OCI-LY1 (cell line): ENCODE data around the gene MMADHC.

Source experiments
- H2AFZ ChIP-seq: fragments of 200-600 bp; sonication (generic), shearing (Covaris generic); 2 replicates; pipeline ENCODE4 v1.6.0; 2014; ENCODE audit warnings: antibody characterized with exemption, mild to moderate bottlenecking, low read length
- H3F3A ChIP-seq: fragments of 200-600 bp; sonication (generic), shearing (Covaris generic); 2 replicates; pipeline ENCODE4 v1.6.0; 2014; ENCODE audit warnings: mild to moderate bottlenecking, antibody characterized with exemption, low read length, moderate library complexity; ENCODE audit not compliant: insufficient read depth
- H3K27ac ChIP-seq: fragments of 200-600 bp; sonication (generic); 2 replicates; pipeline ENCODE4 v1.5.1; 2014; ENCODE audit warnings: low read length, mixed run types, mild to moderate bottlenecking, low read depth; ENCODE audit not compliant: poor library complexity, severe bottlenecking
- H3K27me3 ChIP-seq: fragments of 200-600 bp; sonication (generic); 2 replicates; pipeline ENCODE4 v1.6.0; 2014; ENCODE audit warnings: antibody characterized with exemption, mild to moderate bottlenecking, low read length, moderate library complexity; ENCODE audit not compliant: insufficient read depth
- H3K36me3 ChIP-seq: fragments of 200-600 bp; sonication (generic); 2 replicates; pipeline ENCODE4 v1.6.1; 2014; ENCODE audit warnings: mild to moderate bottlenecking, antibody characterized with exemption, low read length, moderate library complexity, mixed read lengths; ENCODE audit not compliant: insufficient read depth
- H3K4me1 ChIP-seq: fragments of 200-600 bp; sonication (generic); 2 replicates; pipeline ENCODE4 v1.5.1; 2014; ENCODE audit warnings: mild to moderate bottlenecking, low read length, moderate library complexity; ENCODE audit not compliant: insufficient read depth, severe bottlenecking
- H3K4me2 ChIP-seq: fragments of 200-600 bp; sonication (generic), shearing (Covaris generic); 2 replicates; pipeline ENCODE4 v1.6.1; 2014; ENCODE audit warnings: low read length
- H3K4me3 ChIP-seq: fragments of 200-600 bp; sonication (generic); 2 replicates; pipeline ENCODE4 v1.5.1; 2014; ENCODE audit warnings: low read length, low read depth, mild to moderate bottlenecking, mixed read lengths; ENCODE audit not compliant: poor library complexity, severe bottlenecking
- H3K79me2 ChIP-seq: fragments of 200-600 bp; shearing (Covaris generic); 2 replicates; pipeline ENCODE4 v1.6.1; 2016; ENCODE audit warnings: mixed run types, low read length, mixed read lengths; ENCODE audit not compliant: insufficient read depth
- H3K9ac ChIP-seq: fragments of 200-600 bp; sonication (generic), shearing (Covaris generic); 2 replicates; pipeline ENCODE4 v1.6.1; 2014; ENCODE audit warnings: mild to moderate bottlenecking, low read length, mixed read lengths
- H3K9me2 ChIP-seq: fragments of 200-600 bp; sonication (generic), shearing (Covaris generic); 2 replicates; pipeline ENCODE4 v1.6.1; 2014; ENCODE audit warnings: low read depth, mild to moderate bottlenecking, low read length, mixed read lengths
- H3K9me3 ChIP-seq: fragments of 200-600 bp; shearing (Covaris generic); 2 replicates; pipeline ENCODE4 v1.6.1; 2014; ENCODE audit warnings: low read length, mixed read lengths
- H4K20me1 ChIP-seq: fragments of 200-600 bp; sonication (generic), shearing (Covaris generic); 2 replicates; pipeline ENCODE4 v1.6.0; 2016; ENCODE audit warnings: mild to moderate bottlenecking, low read length; ENCODE audit not compliant: insufficient read depth
- CTCF ChIP-seq: fragments of 200-600 bp; sonication (generic), shearing (Covaris generic); IDR thresholded peaks from 2 replicates; pipeline ENCODE4 v1.5.1; 2017; ENCODE audit warnings: mild to moderate bottlenecking, antibody characterized with exemption, low read length, moderate library complexity, mixed read lengths
- EZH2 ChIP-seq: fragments of 200-600 bp; sonication (generic), shearing (Covaris generic); IDR thresholded peaks from 2 replicates; pipeline ENCODE4 v1.8.0; 2017; ENCODE audit warnings: borderline replicate concordance, mixed run types, mild to moderate bottlenecking, antibody characterized with exemption, low read length, moderate library complexity, mixed read lengths

MMADHC gene

GRCh38 chr2:149575752-149576151, 11.8 kb downstream of the MMADHC start:
- H3K4me1 ChIP-seq: no peaks in the 10 kb centered on the region
- H3K27me3 ChIP-seq: no peaks in the 10 kb centered on the region
- H3K36me3 ChIP-seq: peaks cover 96% of the 10 kb centered on the region
- no peak overlapping the region for H3K4me3 ChIP-seq
- no peaks in the 10 kb centered on the region for H4K20me1 ChIP-seq
- no peak overlapping the region for H3K27ac ChIP-seq
- no peak overlapping the region for H3K9ac ChIP-seq
- no peaks in the 10 kb centered on the region for H3F3A ChIP-seq
- TF ChIP-seq CTCF (no peak), EZH2 (no peak)
- H3K4me2 ChIP-seq: no peak overlapping the region
- no peaks in the 10 kb centered on the region for H3K9me2 ChIP-seq
- H3K79me2 ChIP-seq: no peaks in the 10 kb centered on the region
- no peak overlapping the region for H2AFZ ChIP-seq
- H3K9me3 ChIP-seq: no peaks in the 10 kb centered on the region

- H3K4me1 ChIP-seq: no peaks in the 10 kb centered on the region
- no peaks in the 10 kb centered on the region for H3F3A ChIP-seq
- no peak for TF ChIP-seq EZH2
- TF ChIP-seq CTCF: no peak
- H4K20me1 ChIP-seq: no peaks in the 10 kb centered on the region
- H3K4me3 ChIP-seq: no peak overlapping the region
- no peaks in the 10 kb centered on the region for H3K79me2 ChIP-seq
- no peaks in the 10 kb centered on the region for H3K9me2 ChIP-seq
- no peak overlapping the region for H3K9ac ChIP-seq
- peaks cover 96% of the 10 kb centered on the region for H3K36me3 ChIP-seq
- no peaks in the 10 kb centered on the region for H3K9me3 ChIP-seq
- H3K27ac ChIP-seq: no peak overlapping the region
- H3K27me3 ChIP-seq: no peaks in the 10 kb centered on the region
- no peak overlapping the region for H2AFZ ChIP-seq
- H3K4me2 ChIP-seq: no peak overlapping the region
Measured at GRCh38 chr2:149575277-149575676, 12.3 kb downstream of the MMADHC start.

- H3F3A ChIP-seq: no peaks in the 10 kb centered on the region
- H3K9me2 ChIP-seq: no peaks in the 10 kb centered on the region
- H3K9ac ChIP-seq: no peak overlapping the region
- no peak overlapping the region for H3K4me2 ChIP-seq
- no peaks in the 10 kb centered on the region for H3K9me3 ChIP-seq
- no peak overlapping the region for H3K27ac ChIP-seq
- no peaks in the 10 kb centered on the region for H4K20me1 ChIP-seq
- no peaks in the 10 kb centered on the region for H3K79me2 ChIP-seq
- H2AFZ ChIP-seq: no peak overlapping the region
- no peaks in the 10 kb centered on the region for H3K4me1 ChIP-seq
- no peaks in the 10 kb centered on the region for H3K27me3 ChIP-seq
- peaks cover 96% of the 10 kb centered on the region for H3K36me3 ChIP-seq
- TF ChIP-seq CTCF (peak; percentile 21; the same call in 1 of the 2 replicates), EZH2 (no peak)
- no peak overlapping the region for H3K4me3 ChIP-seq
Measured at GRCh38 chr2:149573760-149574159, 13.8 kb downstream of the MMADHC start.
